ENCODE measurements around the gene PBRM1.

- no peak for TF ChIP-seq CTCF (IDR thresholded peaks at IDR 0.05; ENCODE audit: low read length)
- TF ChIP-seq EZH2 (optimal IDR thresholded peaks at IDR 0.05; ENCODE audit: low read depth, low read length): no peak
Observed at GRCh38 chr3:52663098-52663497, 22.6 kb downstream of the PBRM1 start.
